Measurements from ENCODE around the gene ADCY4.

- TF ChIP-seq CTCF (IDR thresholded peaks at IDR 0.05; ENCODE audit: insufficient read depth, low read length, poor library complexity, severe bottlenecking): no peak
- TF ChIP-seq EZH2phosphoT487 (conservative IDR thresholded peaks at IDR 0.05; ENCODE audit: low read length): no peak
Observed at GRCh38 chr14:24382064-24382371, 47.1 kb upstream of the ADCY4 start.
